Psoas muscle (tissue), 8 donors: ENCODE results near the gene PLA2G2E. TPM values are rescaled to one million over a fixed set of nuclear protein-coding genes. Genes with fewer than 3 reads are reported as not detected.

Experiments used
- ATAC-seq, 4 donors: fragments of 200-7000 bp; cut with Tn5 transposase; one replicate each; pipeline ENCODE4 v1.9.1; 2020; ENCODE audit warnings: moderate library complexity in 3 of 4, mild to moderate bottlenecking in 2 of 4
- DNase-seq, 2 donors: peaks; one replicate each; pipeline ENCODE4 v3.0.0-alpha.2; 2020
- H3K27ac ChIP-seq: fragments of 200-600 bp; one replicate; pipeline ENCODE4 v1.8.0; 2022
- H3K27me3 ChIP-seq, 3 donors: fragments of 200-600 bp in 1 of 3; one replicate each; pipeline versions ENCODE4 v1.6.1 to v1.8.0; 2013 to 2022; ENCODE audit warnings: low read length in 2 of 3, mild to moderate bottlenecking in 2 of 3, moderate library complexity in 1 of 3; ENCODE audit not compliant: insufficient read depth in 3 of 3
- H3K36me3 ChIP-seq, 2 donors: fragments of 200-600 bp in 1 of 2; one replicate each; pipeline versions ENCODE4 v1.6.1 to v1.8.0; 2013 to 2022; ENCODE audit warnings: low read depth in 1 of 2, mild to moderate bottlenecking in 1 of 2, moderate library complexity in 1 of 2; ENCODE audit not compliant: insufficient read depth in 1 of 2
- H3K4me1 ChIP-seq: fragments of 200-600 bp; one replicate; pipeline ENCODE4 v1.8.0; 2022
- H3K4me3 ChIP-seq: fragments of 200-600 bp; one replicate; pipeline ENCODE4 v1.8.0; 2022; ENCODE audit warnings: mild to moderate bottlenecking
- H3K9me3 ChIP-seq: fragments of 200-600 bp; one replicate; pipeline ENCODE4 v1.8.0; 2022
- WGBS, 3 donors: extraction: QIAGEN DNeasy Blood & Tissue Kit; methylation state at CpG; one replicate each; pipeline versions ENCODE4 v1.1.6 to v1.1.7; 2013; 5-methylcytosine and 5-hydroxymethylcytosine counted together
- intact Hi-C, 2 donors: fragments of 100-400 bp; cut with DNase I; formaldehyde crosslinking; loops; one replicate each; pipeline versions ENCODE4 v1.11.0 to v1.14.2; 2022
- polyA plus RNA-seq, 3 donors: library from polyadenylated mRNA; stranded (reverse); fragments of 200-250 nt; gene quantifications; one replicate each; pipeline ENCODE4 v1.2.3, GENCODE V29; 2013
- total RNA-seq, 4 donors: library from RNA; stranded (reverse); fragmentation: NEBNext Ultra II Directional in 2 of 4; extraction: Animal tissue kit (Norgen Biotek cat#: 25700) in 2 of 4; gene quantifications; one replicate each; pipeline versions ENCODE4 v1.2.1 to v1.2.4, GENCODE V29; 2021 to 2023
- TF ChIP-seq, protein P1 (sequence below): fragments of 200-600 bp; IDR thresholded peaks from one replicate; pipeline ENCODE4 v1.8.0; 2022; ENCODE audit warnings: antibody characterized with exemption
- donor health status: healthy with polysubstance abuse.
- donor health status: DM: no; HTN: no; CAD: no; lungs with moderate emphysema.
- donor health status: Bipolar disorder and iron deficiency.
- donor health status: healthy.
- donor health status: DM: yes; HTN: yes; CAD: no.
- donor health status: DM: no; HTN: no; CAD: no.
- donor health status: DM: no; HTN: no; CAD: no.
- donor health status: DM: yes; HTN: yes; CAD: no.

Gene PLA2G2E
- total and polyA plus RNA-seq, 7 donors = not detected

DNA sequence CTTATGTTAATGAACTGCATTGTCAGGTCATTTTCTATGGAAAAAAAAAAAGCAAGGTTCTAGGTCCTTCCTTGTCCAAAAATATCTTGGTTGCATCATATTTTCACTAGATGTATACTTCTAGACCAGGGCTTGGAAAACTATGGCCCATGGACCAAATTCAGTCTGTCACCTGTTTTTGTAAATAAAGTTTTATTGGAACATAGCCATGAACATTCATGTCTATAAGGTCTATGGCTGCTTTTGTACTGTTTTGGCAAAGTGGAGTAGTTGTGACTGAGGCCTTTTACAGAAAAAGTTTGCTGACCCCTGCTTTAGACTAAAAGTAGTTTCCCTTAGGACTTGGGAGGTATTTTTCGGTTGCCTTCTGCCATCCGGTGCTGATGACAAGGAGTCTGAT is 19.2 kb upstream of the PLA2G2E start:
- intact Hi-C loops = no loop called here

DNA sequence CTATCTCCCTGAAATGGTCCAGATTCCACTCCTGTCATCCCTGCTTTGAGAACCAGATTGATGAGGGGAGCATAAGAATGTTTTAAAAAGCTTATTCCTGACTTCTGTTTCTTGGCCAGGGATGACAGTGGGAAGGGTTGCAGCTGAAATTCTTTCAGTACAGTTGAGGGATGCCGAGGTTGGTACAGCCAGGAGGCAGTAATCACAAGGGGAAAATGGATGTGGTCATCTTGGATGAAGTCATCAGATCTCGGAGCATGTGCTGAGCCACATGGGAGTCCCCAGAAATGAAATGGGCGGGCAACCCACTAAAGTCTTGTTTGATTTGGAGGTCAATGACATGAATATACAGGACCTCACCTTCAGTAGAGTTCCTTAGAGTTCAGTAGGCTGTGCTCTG is 18.7 kb upstream of the PLA2G2E start:
- Histone ChIP-seq H3K36me3 (no peaks in the 10 kb centered on the region), H3K4me1 (no peaks in the 10 kb centered on the region), H3K27me3 (peaks cover 0 to 3% (median 3%) of the 10 kb centered on the region in 3 donors), H3K9me3 (no peaks in the 10 kb centered on the region), H3K27ac (no peak overlapping the region), H3K4me3 (no peak overlapping the region)
- WGBS, 3 donors = 47 to 63% (median 59%) methylated on average over 3 of the region's 3 CpGs
- intact Hi-C loops = no loop called here
- TF ChIP-seq, protein P1, sequence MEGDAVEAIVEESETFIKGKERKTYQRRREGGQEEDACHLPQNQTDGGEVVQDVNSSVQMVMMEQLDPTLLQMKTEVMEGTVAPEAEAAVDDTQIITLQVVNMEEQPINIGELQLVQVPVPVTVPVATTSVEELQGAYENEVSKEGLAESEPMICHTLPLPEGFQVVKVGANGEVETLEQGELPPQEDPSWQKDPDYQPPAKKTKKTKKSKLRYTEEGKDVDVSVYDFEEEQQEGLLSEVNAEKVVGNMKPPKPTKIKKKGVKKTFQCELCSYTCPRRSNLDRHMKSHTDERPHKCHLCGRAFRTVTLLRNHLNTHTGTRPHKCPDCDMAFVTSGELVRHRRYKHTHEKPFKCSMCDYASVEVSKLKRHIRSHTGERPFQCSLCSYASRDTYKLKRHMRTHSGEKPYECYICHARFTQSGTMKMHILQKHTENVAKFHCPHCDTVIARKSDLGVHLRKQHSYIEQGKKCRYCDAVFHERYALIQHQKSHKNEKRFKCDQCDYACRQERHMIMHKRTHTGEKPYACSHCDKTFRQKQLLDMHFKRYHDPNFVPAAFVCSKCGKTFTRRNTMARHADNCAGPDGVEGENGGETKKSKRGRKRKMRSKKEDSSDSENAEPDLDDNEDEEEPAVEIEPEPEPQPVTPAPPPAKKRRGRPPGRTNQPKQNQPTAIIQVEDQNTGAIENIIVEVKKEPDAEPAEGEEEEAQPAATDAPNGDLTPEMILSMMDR = no peak
- DNase-seq (no peak), ATAC-seq (no peak)

More for the DNA sequence above, 19.2 kb upstream of the PLA2G2E start:
- no peak overlapping the region for H3K4me3 ChIP-seq
- DNase-seq (no peak), ATAC-seq (no peak)
- TF ChIP-seq, protein P1 = no peak
- no peaks in the 10 kb centered on the region for H3K9me3 ChIP-seq
- WGBS, 3 donors = 82 to 88% (median 85%) methylated on average over 2 of the region's 2 CpGs
- H3K27ac ChIP-seq = no peak overlapping the region
- no peaks in the 10 kb centered on the region for H3K4me1 ChIP-seq
- H3K36me3 ChIP-seq = no peaks in the 10 kb centered on the region
- peaks cover 0 to 5% (median 3%) of the 10 kb centered on the region in 3 donors for H3K27me3 ChIP-seq

DNA sequence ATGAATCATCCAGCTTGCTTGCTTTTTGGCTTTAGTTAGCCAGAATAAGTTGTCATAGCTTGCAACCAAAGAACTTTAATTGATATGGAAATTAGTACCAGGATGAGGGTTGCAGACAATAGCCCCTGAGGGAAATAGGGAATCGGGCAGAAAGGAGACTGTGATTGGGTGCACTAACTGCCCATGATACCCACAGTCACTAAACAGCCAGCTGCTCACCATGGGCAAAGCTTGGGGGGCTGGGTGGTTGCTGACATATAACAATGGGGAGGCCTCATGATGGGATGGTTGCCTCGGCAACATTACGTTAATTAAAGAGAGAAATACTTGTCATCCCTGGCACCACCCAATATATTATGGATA is 17.8 kb upstream of the PLA2G2E start:
- H3K9me3 ChIP-seq = no peaks in the 10 kb centered on the region
- intact Hi-C loops = no loop called here
- no peak for ATAC-seq
- no peak overlapping the region for H3K27ac ChIP-seq
- H3K36me3 ChIP-seq = no peaks in the 10 kb centered on the region
- TF ChIP-seq, protein P1 = no peak
- DNase-seq = no peak
- H3K4me1 ChIP-seq = no peaks in the 10 kb centered on the region
- peaks cover 0 to 3% (median 0%) of the 10 kb centered on the region in 3 donors for H3K27me3 ChIP-seq
- H3K4me3 ChIP-seq = no peak overlapping the region
- 90 to 92% (median 90%) methylated on average over 3 of the region's 3 CpGs for WGBS, 3 donors

DNA sequence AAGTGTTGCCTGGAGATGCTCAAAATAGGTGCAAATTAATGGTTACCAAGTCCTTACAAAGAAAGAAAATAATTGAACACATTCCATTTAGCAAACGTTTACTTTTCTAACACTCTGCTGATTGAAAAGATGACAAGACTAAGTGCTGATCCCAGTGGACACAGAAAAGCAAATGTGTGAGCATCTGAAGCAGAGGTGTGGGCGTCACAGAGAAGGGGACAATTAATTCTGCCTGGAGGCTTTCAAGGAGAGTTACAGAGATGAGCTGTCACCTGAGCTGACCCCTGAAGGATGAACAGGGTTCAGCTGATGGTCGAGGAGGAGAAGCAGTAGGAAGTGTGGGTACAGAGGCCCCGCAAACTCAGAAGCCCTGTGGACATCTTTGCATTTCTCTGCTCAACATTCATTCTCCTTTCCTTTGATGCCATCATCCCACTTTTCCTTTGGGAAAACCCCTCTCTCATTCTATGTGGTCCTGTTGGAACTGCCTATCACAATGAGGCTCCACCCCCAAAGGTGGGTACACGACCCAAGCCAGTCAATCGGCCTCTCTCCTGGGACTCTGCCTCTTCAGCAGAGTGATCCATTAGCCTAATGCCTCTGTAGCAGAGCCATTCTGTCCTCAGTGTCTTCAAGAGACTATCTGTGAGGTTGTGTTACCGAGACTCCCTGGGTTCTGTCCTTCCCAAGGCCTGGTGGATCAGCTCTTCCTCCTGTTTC is 17.2 kb upstream of the PLA2G2E start:
- intact Hi-C loops = no loop called here
- Histone ChIP-seq H3K4me3 (no peak overlapping the region), H3K4me1 (no peaks in the 10 kb centered on the region), H3K36me3 (no peaks in the 10 kb centered on the region), H3K27ac (no peak overlapping the region), H3K9me3 (no peaks in the 10 kb centered on the region), H3K27me3 (no peaks in the 10 kb centered on the region)
- ATAC-seq (no peak), DNase-seq (no peak)
- TF ChIP-seq, protein P1 = no peak
- WGBS, 3 donors = 69 to 72% (median 69%) methylated on average over 7 of the region's 7 CpGs

DNA sequence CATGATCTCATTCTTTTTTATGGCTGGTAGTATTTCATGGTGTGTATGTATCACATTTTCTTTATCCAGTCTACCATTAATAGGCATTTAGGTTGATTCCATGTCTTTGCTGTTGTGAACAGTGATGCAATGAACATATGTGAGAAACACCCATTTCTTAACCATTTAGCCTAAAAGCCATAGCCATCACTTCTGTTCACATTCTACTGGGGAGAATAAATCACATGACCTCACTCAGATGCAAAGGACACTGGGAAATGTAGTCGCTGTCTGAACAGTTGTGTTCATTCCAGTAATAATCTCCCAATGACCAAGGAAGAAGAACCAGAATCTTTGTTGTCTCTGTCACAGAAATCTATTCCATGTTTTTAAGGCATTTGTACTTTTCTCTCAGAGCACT is 15.1 kb upstream of the PLA2G2E start:
- WGBS, 3 donors = 79 to 94% (median 91%) methylated on average over 1 of the region's 1 CpG
- no peaks in the 10 kb centered on the region for H3K27me3 ChIP-seq
- ATAC-seq = no peak
- no peak overlapping the region for H3K27ac ChIP-seq
- no peaks in the 10 kb centered on the region for H3K9me3 ChIP-seq
- no peaks in the 10 kb centered on the region for H3K4me1 ChIP-seq
- no peaks in the 10 kb centered on the region for H3K36me3 ChIP-seq
- TF ChIP-seq, protein P1 = no peak
- intact Hi-C loops = no loop called here
- no peak overlapping the region for H3K4me3 ChIP-seq
- DNase-seq = no peak
